ENCODE data around the gene BBS7.

- TF ChIP-seq CTCF (IDR thresholded peaks at IDR 0.05; ENCODE audit: low read length) (no peak), EZH2 (IDR thresholded peaks at IDR 0.05; ENCODE audit: borderline replicate concordance, low read length) (no peak)
Observed at GRCh38 chr4:121786221-121786620, 84.1 kb downstream of the BBS7 start.

Data from OCI-LY1 (cell line).